ENCODE results near the gene RNF115.

- TF ChIP-seq POLR2A (IDR thresholded peaks at IDR 0.05; ENCODE audit: extremely low read depth, insufficient read length): no peak
- TF ChIP-seq MYC (IDR thresholded peaks at IDR 0.05; ENCODE audit: low read depth, low read length): no peak
- TF ChIP-seq CTCF (IDR thresholded peaks at IDR 0.05; ENCODE audit: low read depth, low read length): peak; percentile 41
Measured at GRCh38 chr1:145849356-145850160, 25.7 kb upstream of the RNF115 start.
